Stimulated activated CD4-positive, alpha-beta T cell treated with anti-CD3 and anti-CD28 coated beads, TNF-alpha, amount 100 ng/mL, for 24 hours (primary cell): Measurements from ENCODE around the gene ANKRD44.
"Not testable (repeated sequence)": the region's sequence is repeated elsewhere in the genome, so short reads cannot be mapped to it uniquely, and the experiment has no call there.

Experiments
- DNase-seq, 3 experiments: peaks; one replicate each; pipeline ENCODE4 v3.0.0-alpha.2; 2020; ENCODE audit warnings: low read depth in 3 of 3

Gene ANKRD44

GRCh38 chr2:197287596-197287932 is 23.0 kb downstream of the ANKRD44 start:
- not testable (repeated sequence) for DNase-seq

GRCh38 chr2:197286805-197287595 is 23.6 kb downstream of the ANKRD44 start:
- DNase-seq, result peak in 1 of 3 experiments; percentile 40

- no peak for DNase-seq
Measured at GRCh38 chr2:197285361-197285760, 25.2 kb downstream of the ANKRD44 start.

- DNase-seq, result no peak
Measured at GRCh38 chr2:197284956-197285355, 25.6 kb downstream of the ANKRD44 start.

GRCh38 chr2:197281421-197281820 is 29.2 kb downstream of the ANKRD44 start:
- DNase-seq, result no peak

- no peak for DNase-seq
Measured at GRCh38 chr2:197280015-197280702, 30.4 kb downstream of the ANKRD44 start.

GRCh38 chr2:197278799-197279763 is 31.5 kb downstream of the ANKRD44 start:
- no peak for DNase-seq

GRCh38 chr2:197277794-197278193 is 32.8 kb downstream of the ANKRD44 start:
- no peak for DNase-seq

- DNase-seq, result no peak
Measured at GRCh38 chr2:197276156-197276555, 34.4 kb downstream of the ANKRD44 start.

- no peak for DNase-seq
Measured at GRCh38 chr2:197274937-197275336, 35.6 kb downstream of the ANKRD44 start.

- DNase-seq, result no peak
Measured at GRCh38 chr2:197274349-197274748, 36.2 kb downstream of the ANKRD44 start.

GRCh38 chr2:197273485-197273884 is 37.1 kb downstream of the ANKRD44 start:
- no peak for DNase-seq

- DNase-seq, result no peak
Measured at GRCh38 chr2:197270601-197271000, 40.0 kb downstream of the ANKRD44 start.

- no peak for DNase-seq
Measured at GRCh38 chr2:197269815-197270214, 40.8 kb downstream of the ANKRD44 start.

- DNase-seq, result no peak
Measured at GRCh38 chr2:197268786-197269584, 41.6 kb downstream of the ANKRD44 start.

GRCh38 chr2:197266477-197266876 is 44.1 kb downstream of the ANKRD44 start:
- no peak for DNase-seq

GRCh38 chr2:197265924-197266323 is 44.7 kb downstream of the ANKRD44 start:
- DNase-seq, result no peak

- DNase-seq, result no peak
Measured at GRCh38 chr2:197265036-197265435, 45.5 kb downstream of the ANKRD44 start.

GRCh38 chr2:197264332-197264731 is 46.2 kb downstream of the ANKRD44 start:
- no peak for DNase-seq

- no peak for DNase-seq
Measured at GRCh38 chr2:197263077-197263476, 47.5 kb downstream of the ANKRD44 start.

GRCh38 chr2:197261808-197262226 is 48.8 kb downstream of the ANKRD44 start:
- DNase-seq, result no peak
